ENCODE measurements around the gene SFSWAP. TPM values are rescaled to one million over a fixed set of nuclear protein-coding genes. Genes with fewer than 3 reads are reported as not detected.
"Not testable (repeated sequence)": the region's sequence is repeated elsewhere in the genome, so short reads cannot be mapped to it uniquely, and the experiment has no call there.

The SFSWAP gene
- total and polyA plus RNA-seq, 12 donors = 14.0 to 94.0 (median 29.1) TPM

DNA sequence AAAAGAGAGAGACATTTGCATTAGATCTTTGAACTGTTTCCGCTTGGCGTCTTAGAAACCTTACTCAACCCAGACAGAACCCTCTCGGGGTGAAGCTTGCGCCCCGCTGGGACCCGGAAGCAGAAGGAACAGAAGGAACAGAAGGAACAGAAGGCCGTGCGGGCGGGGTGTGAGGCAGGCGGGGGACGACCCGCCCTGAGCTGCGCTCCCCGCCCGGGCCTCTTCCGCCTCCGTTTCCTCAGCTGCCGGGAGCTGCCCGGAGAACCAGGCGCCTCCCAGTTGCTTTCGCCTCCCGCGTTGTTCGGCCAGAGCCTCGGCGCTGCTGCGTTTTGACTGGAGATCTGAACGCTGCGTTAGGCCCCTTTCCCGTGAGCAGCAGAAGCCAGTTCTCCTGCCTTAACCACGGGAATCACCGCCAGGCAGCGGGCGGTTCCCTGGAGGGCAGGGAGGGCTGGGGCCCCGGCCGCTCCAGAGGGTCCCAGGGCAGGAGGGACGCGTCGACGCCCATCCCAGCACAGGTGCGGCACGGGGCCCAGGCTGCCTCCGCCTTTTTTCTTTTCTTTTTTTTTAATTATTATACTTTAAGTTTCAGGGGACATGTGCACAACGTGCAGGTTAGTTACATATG lies 98.0 kb downstream of the SFSWAP start:
- intact Hi-C loops (cut with DNase I) = no loop called here
- Histone ChIP-seq H3K27ac (no peak overlapping the region), H3K4me3 (no peak overlapping the region), H3K4me1 (replicated peaks in 1 of 2) (no peaks in the 10 kb centered on the region), H3K36me3 (replicated peaks in 1 of 2) (no peaks in the 10 kb centered on the region), H3K27me3 (no peaks in the 10 kb centered on the region), H3K9me3 (replicated peaks in 1 of 3) (no peaks in the 10 kb centered on the region)
- TF ChIP-seq, protein P1, sequence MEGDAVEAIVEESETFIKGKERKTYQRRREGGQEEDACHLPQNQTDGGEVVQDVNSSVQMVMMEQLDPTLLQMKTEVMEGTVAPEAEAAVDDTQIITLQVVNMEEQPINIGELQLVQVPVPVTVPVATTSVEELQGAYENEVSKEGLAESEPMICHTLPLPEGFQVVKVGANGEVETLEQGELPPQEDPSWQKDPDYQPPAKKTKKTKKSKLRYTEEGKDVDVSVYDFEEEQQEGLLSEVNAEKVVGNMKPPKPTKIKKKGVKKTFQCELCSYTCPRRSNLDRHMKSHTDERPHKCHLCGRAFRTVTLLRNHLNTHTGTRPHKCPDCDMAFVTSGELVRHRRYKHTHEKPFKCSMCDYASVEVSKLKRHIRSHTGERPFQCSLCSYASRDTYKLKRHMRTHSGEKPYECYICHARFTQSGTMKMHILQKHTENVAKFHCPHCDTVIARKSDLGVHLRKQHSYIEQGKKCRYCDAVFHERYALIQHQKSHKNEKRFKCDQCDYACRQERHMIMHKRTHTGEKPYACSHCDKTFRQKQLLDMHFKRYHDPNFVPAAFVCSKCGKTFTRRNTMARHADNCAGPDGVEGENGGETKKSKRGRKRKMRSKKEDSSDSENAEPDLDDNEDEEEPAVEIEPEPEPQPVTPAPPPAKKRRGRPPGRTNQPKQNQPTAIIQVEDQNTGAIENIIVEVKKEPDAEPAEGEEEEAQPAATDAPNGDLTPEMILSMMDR (IDR thresholded peaks at IDR 0.05) = no peak
- TF ChIP-seq POLR2A (IDR thresholded peaks at IDR 0.05) = no peak
- no peak for DNase-seq
- WGBS, 4 donors = 64 to 86% (median 74%) methylated on average over 41 to 44 of the region's 44 CpGs

DNA sequence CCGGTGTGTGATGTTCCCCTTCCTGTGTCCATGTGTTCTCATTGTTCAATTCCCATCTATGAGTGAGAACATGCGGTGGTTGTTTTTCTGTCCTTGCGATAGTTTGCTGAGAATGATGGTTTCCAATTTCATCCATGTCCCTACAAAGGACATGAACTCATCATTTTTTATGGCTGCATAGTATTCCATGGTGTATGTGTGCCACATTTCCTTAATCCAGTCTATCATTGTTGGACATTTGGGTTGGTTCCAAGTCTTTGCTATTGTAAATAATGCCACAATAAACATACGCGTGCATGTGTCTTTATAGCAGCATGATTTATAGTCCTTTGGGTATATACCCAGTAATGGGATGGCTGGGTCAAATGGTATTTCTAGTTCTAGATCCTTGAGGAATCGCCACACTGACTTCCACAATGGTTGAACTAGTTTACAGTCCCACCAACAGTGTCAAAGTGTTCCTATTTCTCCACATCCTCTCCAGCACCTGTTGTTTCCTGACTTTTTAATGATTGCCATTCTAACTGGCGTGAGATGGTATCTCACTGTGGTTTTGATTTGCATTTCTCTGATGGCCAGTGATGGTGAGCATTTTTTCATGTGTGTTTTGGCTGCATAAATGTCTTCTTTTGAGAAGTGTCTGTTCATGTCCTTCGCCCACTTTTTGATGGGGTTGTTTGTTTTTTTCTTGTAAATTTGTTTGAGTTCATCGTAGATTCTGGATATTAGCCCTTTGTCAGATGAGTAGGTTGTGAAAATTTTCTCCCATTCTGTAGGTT lies 98.8 kb downstream of the SFSWAP start:
- 76 to 94% (median 91%) methylated on average over 5 to 9 of the region's 9 CpGs for WGBS, 4 donors
- H3K4me1 ChIP-seq (replicated peaks in 1 of 2); intact Hi-C loops (cut with DNase I); H3K27me3 ChIP-seq; H3K27ac ChIP-seq; H3K36me3 ChIP-seq (replicated peaks in 1 of 2); H3K4me3 ChIP-seq; DNase-seq; H3K9me3 ChIP-seq (replicated peaks in 1 of 3): not testable (repeated sequence)

DNA sequence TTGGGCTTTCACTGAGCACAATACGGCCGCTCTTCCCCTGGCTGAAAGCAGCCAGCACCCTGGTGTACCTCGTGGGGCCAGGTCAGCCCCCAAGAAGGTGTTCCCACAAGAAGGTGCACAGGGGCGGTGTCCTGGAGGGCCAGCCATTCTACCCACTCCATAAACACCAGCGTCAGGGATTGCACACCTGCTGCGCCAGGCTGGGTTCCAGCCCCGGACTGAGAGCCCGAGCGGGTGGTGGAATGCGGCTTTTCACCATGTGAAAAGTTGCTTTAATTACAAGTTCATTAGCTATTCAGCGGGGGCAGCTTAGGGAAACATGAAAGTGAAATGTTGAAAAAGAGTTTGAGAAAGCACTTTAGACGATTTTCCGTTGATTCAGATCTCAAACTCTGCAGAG lies 99.8 kb downstream of the SFSWAP start:
- WGBS, 4 donors = 62 to 76% (median 73%) methylated on average over 13 of the region's 13 CpGs
- intact Hi-C loops (cut with DNase I) = no loop called here
- no peak for DNase-seq
- no peak for TF ChIP-seq POLR2A (IDR thresholded peaks at IDR 0.05)
- TF ChIP-seq, protein P1 (IDR thresholded peaks at IDR 0.05) = no peak
- H3K4me3 ChIP-seq = no peak overlapping the region
- H3K9me3 ChIP-seq (replicated peaks in 1 of 3) = no peaks in the 10 kb centered on the region
- H3K4me1 ChIP-seq (replicated peaks in 1 of 2) = no peaks in the 10 kb centered on the region
- H3K36me3 ChIP-seq (replicated peaks in 1 of 2) = no peaks in the 10 kb centered on the region
- H3K27me3 ChIP-seq = no peaks in the 10 kb centered on the region
- no peak overlapping the region for H3K27ac ChIP-seq

DNA sequence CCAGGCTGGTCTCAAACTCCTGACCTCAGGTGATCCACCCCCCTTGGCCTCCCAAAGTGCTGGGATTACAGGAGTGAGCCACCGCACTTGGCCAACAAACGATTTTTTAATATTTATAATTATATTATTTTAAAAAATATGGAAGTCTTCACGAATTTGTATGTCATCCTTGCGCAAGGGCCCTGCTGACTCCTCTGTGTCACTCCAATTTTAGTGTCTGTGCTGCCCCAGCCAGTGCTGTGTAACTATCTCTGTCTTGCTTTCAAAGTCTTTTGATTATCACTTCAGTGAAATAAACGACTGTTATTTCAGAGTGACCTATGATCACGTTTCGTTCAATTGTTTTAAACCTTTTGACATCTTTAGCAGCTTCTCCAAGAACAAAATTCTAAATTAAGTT lies 104.2 kb downstream of the SFSWAP start:
- TF ChIP-seq, protein P1 (IDR thresholded peaks at IDR 0.05) = no peak
- TF ChIP-seq POLR2A (IDR thresholded peaks at IDR 0.05) = no peak
- Histone ChIP-seq H3K36me3 (replicated peaks in 1 of 2) (no peaks in the 10 kb centered on the region), H3K27ac (no peak overlapping the region), H3K27me3 (no peaks in the 10 kb centered on the region), H3K9me3 (replicated peaks in 1 of 3) (no peaks in the 10 kb centered on the region), H3K4me1 (replicated peaks in 1 of 2) (no peaks in the 10 kb centered on the region), H3K4me3 (no peak overlapping the region)
- WGBS, 4 donors = 59 to 71% (median 66%) methylated on average over 7 of the region's 7 CpGs
- no peak for DNase-seq
- intact Hi-C loops (cut with DNase I) = no loop called here

All from adrenal gland (tissue), 12 donors.